GM12892 (cell line): Measurements from ENCODE around the gene KRTAP10-9.

ENCODE experiments used
- POLR2A ChIP-seq: IDR thresholded peaks from 2 replicates; pipeline ENCODE4 v1.6.1; 2011; ENCODE audit warnings: low read depth, low read length, control low read depth
- POLR2AphosphoS5 ChIP-seq: IDR thresholded peaks from 2 replicates; pipeline ENCODE4 v1.6.1; 2011; ENCODE audit warnings: low read depth, low read length, control low read depth

DNA sequence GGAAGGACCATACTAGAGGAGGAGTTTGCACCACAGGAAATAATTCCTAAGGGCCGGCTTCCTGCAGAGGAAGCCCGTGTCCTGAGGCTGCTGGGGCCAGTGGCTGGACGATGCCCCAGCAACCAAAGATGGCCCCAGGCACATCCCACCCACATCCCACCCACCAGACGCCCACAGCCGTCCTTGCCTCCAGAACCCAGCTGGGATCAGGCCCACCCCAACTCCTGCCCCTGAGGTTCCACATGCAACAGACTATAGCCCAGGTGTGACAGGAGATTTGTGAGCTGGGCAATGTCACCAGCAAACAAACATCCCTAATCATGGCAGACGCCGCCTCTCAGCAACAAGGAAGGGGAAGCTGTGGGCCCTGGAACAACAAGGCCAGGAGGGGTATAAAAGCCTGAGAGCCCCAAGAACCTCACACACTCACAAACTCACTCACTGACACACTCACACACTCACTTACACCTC is at the start of gene KRTAP10-9:
- no peak for TF ChIP-seq POLR2AphosphoS5
- TF ChIP-seq POLR2A = no peak
